Astrocyte (in vitro differentiated cells and primary cell): ENCODE measurements around the gene C1orf21. TPM values are rescaled to one million over a fixed set of nuclear protein-coding genes. Genes with fewer than 3 reads are reported as not detected.
A peak's percentile ranks its signal among the peaks of the same experiment; 100 is the strongest.

ENCODE experiments used
- DNase-seq: peaks from one replicate; pipeline ENCODE4 v3.0.0-alpha.2; 2010; ENCODE audit warnings: low read depth
- FAIRE-seq: peaks from 2 replicates; lab custom pipeline; 2011; peaks lifted over from hg19 to GRCh38; lab: Jason Lieb, UNC
- H2AFZ ChIP-seq: 2 replicates; pipeline ENCODE4 v1.6.0; 2012; ENCODE audit warnings: low read depth, low read length, inconsistent platforms
- H3K27ac ChIP-seq: 2 replicates; pipeline ENCODE4 v1.5.1; 2011; ENCODE audit warnings: low read depth, low read length, inconsistent platforms
- H3K27me3 ChIP-seq: 2 replicates; pipeline ENCODE4 v1.6.0; 2011; ENCODE audit warnings: low read length, inconsistent platforms; ENCODE audit not compliant: insufficient read depth
- H3K36me3 ChIP-seq: 2 replicates; pipeline ENCODE4 v1.5.1; 2011; ENCODE audit warnings: low read length, inconsistent platforms; ENCODE audit not compliant: insufficient read depth
- H3K4me1 ChIP-seq: 2 replicates; pipeline ENCODE4 v1.5.1; 2011; ENCODE audit warnings: low read length, inconsistent platforms; ENCODE audit not compliant: insufficient read depth
- H3K4me2 ChIP-seq: 2 replicates; pipeline ENCODE4 v1.6.0; 2012; ENCODE audit warnings: low read length, inconsistent platforms
- H3K4me3 ChIP-seq: 2 replicates; pipeline ENCODE4 v1.5.1; 2011; ENCODE audit warnings: low read depth, mild to moderate bottlenecking, low read length, inconsistent platforms; ENCODE audit not compliant: insufficient read depth
- H3K79me2 ChIP-seq: 2 replicates; pipeline ENCODE4 v1.6.0; 2012; ENCODE audit warnings: mild to moderate bottlenecking, low read length, inconsistent platforms; ENCODE audit not compliant: insufficient read depth
- H3K9ac ChIP-seq: 2 replicates; pipeline ENCODE4 v1.6.0; 2012; ENCODE audit warnings: mild to moderate bottlenecking, low read length, inconsistent platforms
- H3K9me3 ChIP-seq: 2 replicates; pipeline ENCODE4 v1.5.1; 2012; ENCODE audit warnings: low read depth, mild to moderate bottlenecking, low read length, inconsistent platforms; ENCODE audit not compliant: insufficient read depth
- H4K20me1 ChIP-seq: 2 replicates; pipeline ENCODE4 v1.6.0; 2012; ENCODE audit warnings: low read length, inconsistent platforms; ENCODE audit not compliant: insufficient read depth
- H3K27ac Mint-ChIP-seq: one replicate; pipeline ENCODE4 v1.8.0; 2021; ENCODE audit warnings: mild to moderate bottlenecking, mixed read lengths; ENCODE audit not compliant: unreplicated experiment
- H3K27me3 Mint-ChIP-seq: one replicate; pipeline ENCODE4 v1.8.0; 2021; ENCODE audit warnings: low read depth, mixed read lengths; ENCODE audit not compliant: unreplicated experiment
- H3K36me3 Mint-ChIP-seq: one replicate; pipeline ENCODE4 v1.8.0; 2021; ENCODE audit warnings: low read depth, mixed read lengths; ENCODE audit not compliant: unreplicated experiment
- H3K4me1 Mint-ChIP-seq: one replicate; pipeline ENCODE4 v1.8.0; 2021; ENCODE audit warnings: low read depth, mixed read lengths; ENCODE audit not compliant: unreplicated experiment
- H3K4me3 Mint-ChIP-seq: one replicate; pipeline ENCODE4 v1.8.0; 2021; ENCODE audit warnings: mild to moderate bottlenecking, moderate library complexity, mixed read lengths; ENCODE audit not compliant: unreplicated experiment
- H3K9me3 Mint-ChIP-seq: one replicate; pipeline ENCODE4 v1.8.0; 2021; ENCODE audit warnings: mild to moderate bottlenecking, mixed read lengths; ENCODE audit not compliant: unreplicated experiment
- CTCF ChIP-seq: IDR thresholded peaks from 2 replicates; pipeline ENCODE4 v1.5.1; 2011; ENCODE audit warnings: low read depth, mild to moderate bottlenecking, inconsistent platforms, low read length, moderate library complexity; ENCODE audit not compliant: insufficient read depth
- EZH2 ChIP-seq: IDR thresholded peaks from 2 replicates; pipeline ENCODE4 v1.6.1; 2012; ENCODE audit warnings: mild to moderate bottlenecking, low read length, inconsistent platforms; ENCODE audit not compliant: insufficient read depth
- total RNA-seq: library from RNA; stranded (reverse); gene quantifications from 2 replicates; pipeline ENCODE4 v1.2.1, GENCODE V29; 2021

Gene C1orf21
- total RNA-seq, 1 donor from 2014 or later, result 15.1 TPM

GRCh38 chr1:184418652-184419349 is 32.0 kb downstream of the C1orf21 start:
- Histone ChIP-seq H3K27me3 (no peaks in the 10 kb centered on the region), H3K4me1 (no peaks in the 10 kb centered on the region), H3K4me2 (no peak overlapping the region), H3K9me3 (no peaks in the 10 kb centered on the region), H3K4me3 (no peak overlapping the region), H4K20me1 (no peaks in the 10 kb centered on the region), H2AFZ (no peak overlapping the region), H3K27ac (no peak overlapping the region), H3K79me2 (no peaks in the 10 kb centered on the region), H3K9ac (no peak overlapping the region), H3K36me3 (no peaks in the 10 kb centered on the region)
- Mint-ChIP-seq H3K27me3 (no peaks in the 10 kb centered on the region), H3K36me3 (peaks cover 3% of the 10 kb centered on the region), H3K27ac (no peak overlapping the region), H3K9me3 (no peaks in the 10 kb centered on the region), H3K4me3 (no peak overlapping the region), H3K4me1 (peaks cover 18% of the 10 kb centered on the region)
- TF ChIP-seq CTCF (no peak), EZH2 (no peak)
- DNase-seq, result no peak
- FAIRE-seq, result no peak

GRCh38 chr1:184419350-184420161 is 32.7 kb downstream of the C1orf21 start:
- H3K4me1 Mint-ChIP-seq, result peaks cover 20% of the 10 kb centered on the region
- FAIRE-seq, result no peak

More at GRCh38 chr1:184419350-184420161, 32.7 kb downstream of the C1orf21 start:
- Mint-ChIP-seq H3K4me3 (peak overlapping the region; percentile 34), H3K27me3 (no peaks in the 10 kb centered on the region), H3K27ac (peak overlapping the region; percentile 37), H3K9me3 (no peaks in the 10 kb centered on the region), H3K36me3 (no peaks in the 10 kb centered on the region)
- no peak for DNase-seq
- no peaks in the 10 kb centered on the region for H3K79me2 ChIP-seq
- TF ChIP-seq CTCF, result no peak
- TF ChIP-seq EZH2, result no peak
- H4K20me1 ChIP-seq, result no peaks in the 10 kb centered on the region
- H3K4me2 ChIP-seq, result no peak overlapping the region
- H3K4me3 ChIP-seq, result no peak overlapping the region
- H3K9ac ChIP-seq, result no peak overlapping the region
- H3K27me3 ChIP-seq, result no peaks in the 10 kb centered on the region
- H3K4me1 ChIP-seq, result no peaks in the 10 kb centered on the region
- no peaks in the 10 kb centered on the region for H3K36me3 ChIP-seq
- H2AFZ ChIP-seq, result no peak overlapping the region
- H3K9me3 ChIP-seq, result no peaks in the 10 kb centered on the region
- no peak overlapping the region for H3K27ac ChIP-seq
